Esophagus squamous epithelium (tissue), 5 donors: Measurements from ENCODE around the gene UQCR11. TPM values are rescaled to one million over a fixed set of nuclear protein-coding genes. Genes with fewer than 3 reads are reported as not detected.

Experiments
- DNase-seq: peaks from one replicate; lab custom pipeline; 2025; lab: John Stamatoyannopoulos, UW
- H3K27ac ChIP-seq, 4 donors: fragments of 200-600 bp; sonication (generic); one replicate each; pipeline ENCODE4 v1.5.1; 2016 to 2019; ENCODE audit warnings: mild to moderate bottlenecking in 1 of 4
- H3K27me3 ChIP-seq, 4 donors: fragments of 200-600 bp; sonication (generic); 1 replicate in 3 of 4; 2 replicates in 1 of 4; pipeline versions ENCODE4 v1.5.1 to v1.6.0; 2017 to 2021; ENCODE audit warnings: antibody characterized with exemption in 1 of 4
- H3K36me3 ChIP-seq, 3 donors: fragments of 200-600 bp; sonication (generic); one replicate each; pipeline ENCODE4 v1.5.1; 2016 to 2019
- H3K4me1 ChIP-seq, 3 donors: fragments of 200-600 bp; sonication (generic); one replicate each; pipeline ENCODE4 v1.5.1; 2017 to 2019
- H3K4me3 ChIP-seq, 4 donors: fragments of 200-600 bp; sonication (generic); 1 replicate in 3 of 4; 2 replicates in 1 of 4; pipeline ENCODE4 v1.5.1; 2016 to 2019; ENCODE audit warnings: mild to moderate bottlenecking in 2 of 4, moderate library complexity in 1 of 4
- H3K9me3 ChIP-seq, 3 donors: fragments of 200-600 bp; sonication (generic); one replicate each; pipeline ENCODE4 v1.5.1; 2016 to 2019
- POLR2A ChIP-seq, 4 donors: fragments of 450-650 bp; IDR thresholded peaks; one replicate each; pipeline ENCODE4 v1.6.1; 2017; ENCODE audit warnings: antibody characterized with exemption in 4 of 4, mild to moderate bottlenecking in 4 of 4, moderate library complexity in 3 of 4
- WGBS, 2 donors: methylation state at CpG; one replicate each; pipeline ENCODE4 v1.1.5; 2018; 5-methylcytosine and 5-hydroxymethylcytosine counted together
- intact Hi-C: fragments of 100-400 bp; cut with DNase I; formaldehyde crosslinking; loops from one replicate; pipeline ENCODE4 v1.15.0; 2022
- total RNA-seq, 4 donors: library from RNA; depleted of rRNA; stranded (reverse); fragments of >200 nt; gene quantifications; one replicate each; pipeline ENCODE4 v1.1.0, GENCODE V29; 2016
- TF ChIP-seq, protein P1 (sequence below), 6 experiments: fragments of 450-650 bp in 4 of 6; fragments of 200-600 bp in 2 of 6; sonication (generic) in 2 of 6; IDR thresholded peaks; one replicate each; pipeline ENCODE4 v1.5.1; 2016 to 2019; ENCODE audit warnings: antibody characterized with exemption in 6 of 6, mild to moderate bottlenecking in 4 of 6, moderate library complexity in 4 of 6
- donor health status: DM: yes; HTN: yes; CAD: no.

The UQCR11 gene
- total RNA-seq, 4 donors from 2014 or later: 47.1 to 74.4 (median 59.1) TPM

DNA sequence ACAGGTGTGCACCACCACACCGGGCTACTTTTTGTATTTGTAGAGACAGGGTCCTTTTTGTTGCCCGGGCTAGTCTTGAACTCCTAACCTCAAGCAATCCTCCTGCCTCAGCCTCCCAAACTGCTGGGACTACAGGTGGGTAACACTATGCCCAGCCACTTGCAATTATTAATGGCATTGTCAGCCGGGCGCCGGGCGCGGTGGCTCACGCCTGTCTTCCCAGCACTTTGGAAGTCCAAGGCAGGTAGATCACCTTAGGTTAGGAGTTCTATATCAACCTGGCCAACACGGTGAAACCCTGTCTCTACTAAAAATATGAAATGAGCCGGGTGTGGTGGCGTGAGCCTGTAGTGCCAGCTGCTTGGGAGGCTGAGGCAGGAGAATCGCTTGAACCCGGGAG, 34.4 kb downstream of the UQCR11 start:
- no peak overlapping the region for H3K27ac ChIP-seq
- intact Hi-C loops: no loop called here
- DNase-seq: no peak
- H3K9me3 ChIP-seq: no peaks in the 10 kb centered on the region
- H3K27me3 ChIP-seq: peaks cover 0 to 13% (median 0%) of the 10 kb centered on the region in 4 donors
- peaks cover 15 to 32% (median 22%) of the 10 kb centered on the region in 3 donors for H3K4me1 ChIP-seq
- 83 to 95% methylated on average over 1 to 11 of the region's 13 CpGs for WGBS, 2 donors
- no peaks in the 10 kb centered on the region for H3K36me3 ChIP-seq
- no peak overlapping the region for H3K4me3 ChIP-seq
- no peak for TF ChIP-seq POLR2A (IDR thresholded peaks at IDR 0.05)
- TF ChIP-seq, protein P1, sequence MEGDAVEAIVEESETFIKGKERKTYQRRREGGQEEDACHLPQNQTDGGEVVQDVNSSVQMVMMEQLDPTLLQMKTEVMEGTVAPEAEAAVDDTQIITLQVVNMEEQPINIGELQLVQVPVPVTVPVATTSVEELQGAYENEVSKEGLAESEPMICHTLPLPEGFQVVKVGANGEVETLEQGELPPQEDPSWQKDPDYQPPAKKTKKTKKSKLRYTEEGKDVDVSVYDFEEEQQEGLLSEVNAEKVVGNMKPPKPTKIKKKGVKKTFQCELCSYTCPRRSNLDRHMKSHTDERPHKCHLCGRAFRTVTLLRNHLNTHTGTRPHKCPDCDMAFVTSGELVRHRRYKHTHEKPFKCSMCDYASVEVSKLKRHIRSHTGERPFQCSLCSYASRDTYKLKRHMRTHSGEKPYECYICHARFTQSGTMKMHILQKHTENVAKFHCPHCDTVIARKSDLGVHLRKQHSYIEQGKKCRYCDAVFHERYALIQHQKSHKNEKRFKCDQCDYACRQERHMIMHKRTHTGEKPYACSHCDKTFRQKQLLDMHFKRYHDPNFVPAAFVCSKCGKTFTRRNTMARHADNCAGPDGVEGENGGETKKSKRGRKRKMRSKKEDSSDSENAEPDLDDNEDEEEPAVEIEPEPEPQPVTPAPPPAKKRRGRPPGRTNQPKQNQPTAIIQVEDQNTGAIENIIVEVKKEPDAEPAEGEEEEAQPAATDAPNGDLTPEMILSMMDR (IDR thresholded peaks at IDR 0.05): no peak

DNA sequence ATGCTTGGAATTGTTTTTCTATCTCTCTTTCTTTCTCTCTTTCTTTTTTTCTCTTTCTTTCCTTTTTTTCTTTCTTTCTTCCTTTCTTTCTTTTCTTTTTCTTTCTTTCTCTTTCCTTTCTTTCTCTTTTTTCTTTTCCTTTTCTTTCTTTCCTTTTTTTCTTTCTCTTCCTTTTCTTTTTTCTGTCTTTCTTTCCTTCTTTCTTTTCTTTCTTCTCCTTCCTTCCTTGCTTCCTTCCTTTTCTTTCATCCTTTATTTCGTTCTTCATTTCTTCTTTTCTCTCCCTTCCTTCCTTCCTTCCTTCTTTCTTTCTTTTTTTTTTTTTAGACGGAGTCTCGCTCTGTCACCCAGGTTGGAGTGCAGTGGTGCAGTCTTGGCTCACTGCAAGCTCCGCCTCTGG, 35.3 kb downstream of the UQCR11 start:
- WGBS, 2 donors: 64 to 84% methylated on average over 4 of the region's 4 CpGs
- no peak for DNase-seq
- Histone ChIP-seq H3K36me3 (no peaks in the 10 kb centered on the region), H3K9me3 (no peaks in the 10 kb centered on the region), H3K4me1 (peaks cover 17 to 38% (median 25%) of the 10 kb centered on the region in 3 donors), H3K4me3 (no peak overlapping the region), H3K27me3 (peaks cover 0 to 13% (median 0%) of the 10 kb centered on the region in 4 donors), H3K27ac (no peak overlapping the region)
- TF ChIP-seq POLR2A (IDR thresholded peaks at IDR 0.05): no peak
- TF ChIP-seq, protein P1 (IDR thresholded peaks at IDR 0.05): no peak
- intact Hi-C loops: no loop called here

DNA sequence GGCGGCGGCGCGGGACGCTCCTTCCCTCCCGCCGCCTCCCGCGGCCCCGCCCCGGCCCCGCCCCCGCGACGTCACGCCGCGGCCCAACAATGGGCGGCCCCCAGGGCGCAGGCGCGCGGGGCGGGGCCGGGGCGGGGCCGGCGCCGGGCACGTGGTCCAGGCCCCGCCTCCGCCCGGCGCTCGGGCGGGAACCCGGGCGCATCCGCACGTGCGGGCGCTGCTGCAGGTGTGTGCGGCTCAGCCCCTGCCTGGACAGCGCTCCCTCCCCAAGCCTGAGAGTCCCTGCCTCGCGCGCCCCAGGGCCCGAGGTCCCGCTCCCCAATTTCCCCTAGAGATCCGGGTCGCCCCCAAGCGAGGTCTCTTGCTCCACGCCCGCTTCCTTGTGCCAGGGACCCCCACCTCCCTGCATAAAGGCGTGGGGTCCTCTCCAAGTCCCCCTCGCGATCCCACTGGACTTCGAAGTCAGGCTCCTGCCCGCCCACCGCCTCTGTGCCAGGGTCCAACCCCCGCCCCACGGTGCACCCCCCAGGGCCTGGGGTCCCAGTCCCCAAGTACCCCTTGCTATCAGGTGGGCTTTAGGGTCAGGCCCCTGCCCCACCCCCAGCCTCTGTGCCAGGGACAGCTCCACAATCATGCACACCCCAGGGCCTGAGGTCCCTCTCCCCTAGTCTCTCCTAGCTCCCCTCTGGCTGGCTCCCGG, 36.8 kb downstream of the UQCR11 start, which contains the start of gene MEX3D:
Gene MEX3D, minus strand, starts transcription at position 6 of the 700 bp plus-strand sequence. CDS start 267 bp downstream, outside the sequence.
- DNase-seq: no peak
- WGBS, 2 donors: 15 to 24% methylated on average over 7 to 9 of the region's 63 CpGs
- peaks cover 17 to 38% (median 25%) of the 10 kb centered on the region in 3 donors for H3K4me1 ChIP-seq

GRCh38 chr19:1567848-1568227, 37.4 kb downstream of the UQCR11 start:
- peaks cover 17 to 38% (median 25%) of the 10 kb centered on the region in 3 donors for H3K4me1 ChIP-seq
- no peak for TF ChIP-seq POLR2A (IDR thresholded peaks at IDR 0.05)
- TF ChIP-seq, protein P1 (IDR thresholded peaks at IDR 0.05): no peak
- intact Hi-C loops: no loop called here
- peaks cover 0 to 13% (median 0%) of the 10 kb centered on the region in 4 donors for H3K27me3 ChIP-seq
- no peak for DNase-seq
- H3K36me3 ChIP-seq: no peaks in the 10 kb centered on the region
- H3K9me3 ChIP-seq: no peaks in the 10 kb centered on the region
- no CpG with 5 or more reads among the region's 73 CpGs for WGBS, 2 donors
- H3K4me3 ChIP-seq: peak overlapping the region in 3 of 4 donors; percentile 57 to 89 (median 80)
- H3K27ac ChIP-seq: peak overlapping the region in 3 of 4 donors; percentile 84 to 92 (median 89)

More for the DNA sequence above, 36.8 kb downstream of the UQCR11 start, which contains the start of gene MEX3D:
- H3K4me3 ChIP-seq: peak within 1 kb of the TSS; percentile 57 to 89 (median 79)
- peaks cover 0 to 13% (median 0%) of the 10 kb centered on the region in 4 donors for H3K27me3 ChIP-seq
- intact Hi-C loops: no loop called here
- H3K36me3 ChIP-seq: no peaks in the 10 kb centered on the region
- peak within 1 kb of the TSS; percentile 74 to 92 (median 86) for H3K27ac ChIP-seq
- H3K9me3 ChIP-seq: no peaks in the 10 kb centered on the region
- TF ChIP-seq, protein P1 (IDR thresholded peaks at IDR 0.05): no peak
- TF ChIP-seq POLR2A (IDR thresholded peaks at IDR 0.05): no peak
